ENCODE measurements around the gene ATXN1.

DNA sequence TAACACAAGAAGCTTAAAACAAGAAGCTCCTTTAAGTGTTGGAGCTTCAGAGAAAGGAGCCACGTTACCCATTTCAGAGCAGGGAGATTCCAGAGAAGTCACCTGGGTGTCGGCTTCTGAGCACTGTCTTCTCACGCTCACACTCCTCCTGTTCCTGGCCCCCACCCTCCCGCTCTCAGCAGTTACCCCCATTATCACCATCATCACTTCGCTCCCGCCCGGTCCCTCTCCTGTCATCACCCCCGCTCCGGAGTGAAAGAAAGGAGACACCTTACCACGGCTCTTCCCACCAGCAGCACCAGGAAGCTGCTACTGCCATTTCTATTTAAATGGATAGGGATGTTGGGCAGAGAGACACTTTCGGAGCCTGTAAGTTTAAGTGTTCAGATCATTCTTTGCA, 399.0 kb downstream of the ATXN1 start:
- TF ChIP-seq EZH2phosphoT487 (IDR thresholded peaks at IDR 0.05; ENCODE audit: insufficient read depth, low read depth) (no peak), EZH2 (IDR thresholded peaks at IDR 0.05; ENCODE audit: insufficient read depth, poor library complexity, severe bottlenecking) (no peak)

Data from GM23248 (cell line).